Sigmoid colon (tissue), 3 donors: ENCODE data around the gene FAM89A.

Experiments used
- CTCF ChIP-seq, 4 experiments: fragments of 450-650 bp in 3 of 4; fragments of 200-600 bp in 1 of 4; IDR thresholded peaks; one replicate each; pipeline ENCODE4 v1.5.1; 2016 to 2019; ENCODE audit warnings: antibody characterized with exemption in 4 of 4, mild to moderate bottlenecking in 3 of 4, moderate library complexity in 2 of 4
- POLR2A ChIP-seq, 2 donors: fragments of 450-650 bp; IDR thresholded peaks; one replicate each; pipeline ENCODE4 v1.6.1; 2016; ENCODE audit warnings: antibody characterized with exemption in 2 of 2, mild to moderate bottlenecking in 2 of 2, moderate library complexity in 2 of 2

- no peak for TF ChIP-seq CTCF (IDR thresholded peaks at IDR 0.05)
- no peak for TF ChIP-seq POLR2A (IDR thresholded peaks at IDR 0.05)
Measured at GRCh38 chr1:231040019-231040799, at the start of gene FAM89A.
